Epithelial cell of esophagus (primary cell): Measurements from ENCODE around the gene DUSP16.
"Not testable (repeated sequence)": the region's sequence is repeated elsewhere in the genome, so short reads cannot be mapped to it uniquely, and the experiment has no call there.

Source experiments
- DNase-seq: peaks from one replicate; pipeline ENCODE4 v3.0.0; 2010; ENCODE audit warnings: low read depth
- H3K4me3 ChIP-seq: 2 replicates; pipeline ENCODE4 v1.5.1; 2011; ENCODE audit warnings: mild to moderate bottlenecking, low read length, control low read depth
- CTCF ChIP-seq: IDR thresholded peaks from 2 replicates; pipeline ENCODE4 v1.5.1; 2011; ENCODE audit warnings: low read depth, mild to moderate bottlenecking, low read length, control low read depth, inconsistent platforms; ENCODE audit not compliant: insufficient read depth; ENCODE audit errors: missing control alignments

DUSP16 gene

DNA sequence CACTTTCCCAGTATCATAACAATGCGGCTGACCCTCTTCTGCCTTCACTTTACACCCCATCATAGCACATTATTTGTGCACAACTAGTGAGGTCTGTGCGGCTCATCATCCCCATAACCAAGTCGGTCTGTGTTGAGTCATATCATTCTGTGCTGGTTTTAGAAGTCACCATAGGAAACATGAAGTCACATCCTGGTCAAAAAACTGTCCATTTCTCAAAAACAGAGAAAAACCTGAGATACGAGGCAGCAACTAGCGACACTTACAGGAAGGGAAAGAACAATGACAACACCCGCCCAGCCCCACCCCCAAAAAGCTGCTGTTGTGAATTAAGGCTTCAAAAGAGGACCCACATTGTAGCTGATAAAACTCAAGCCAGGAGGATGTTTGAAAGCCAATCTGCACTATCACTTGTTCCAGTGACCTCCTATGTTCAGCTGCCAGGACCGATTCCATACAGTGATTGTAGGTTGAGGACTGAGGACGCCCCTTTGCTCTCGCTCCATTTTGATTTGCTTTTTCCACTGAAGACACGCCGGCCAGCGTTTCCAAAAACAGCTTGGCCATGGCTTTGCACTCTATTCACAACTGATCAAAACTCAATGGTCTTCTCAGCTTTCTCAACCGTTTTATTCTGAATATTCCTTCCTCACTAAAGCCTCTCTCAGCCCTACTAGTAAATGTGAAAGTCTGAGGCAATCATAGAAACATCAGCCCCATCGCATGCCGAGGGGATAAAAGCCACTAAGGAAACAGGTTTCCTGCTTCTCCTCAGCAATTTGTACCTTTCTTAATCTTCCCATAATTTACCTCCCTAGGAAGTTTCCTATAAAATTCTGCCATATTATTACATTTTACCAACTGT lies 87.5 kb downstream of the DUSP16 start:
- TF ChIP-seq CTCF = no peak
- H3K4me3 ChIP-seq = no peak overlapping the region
- no peak for DNase-seq

- TF ChIP-seq CTCF = no peak
- no peak overlapping the region for H3K4me3 ChIP-seq
- DNase-seq = no peak
Observed at GRCh38 chr12:12474471-12474928, 88.2 kb downstream of the DUSP16 start.

DNA sequence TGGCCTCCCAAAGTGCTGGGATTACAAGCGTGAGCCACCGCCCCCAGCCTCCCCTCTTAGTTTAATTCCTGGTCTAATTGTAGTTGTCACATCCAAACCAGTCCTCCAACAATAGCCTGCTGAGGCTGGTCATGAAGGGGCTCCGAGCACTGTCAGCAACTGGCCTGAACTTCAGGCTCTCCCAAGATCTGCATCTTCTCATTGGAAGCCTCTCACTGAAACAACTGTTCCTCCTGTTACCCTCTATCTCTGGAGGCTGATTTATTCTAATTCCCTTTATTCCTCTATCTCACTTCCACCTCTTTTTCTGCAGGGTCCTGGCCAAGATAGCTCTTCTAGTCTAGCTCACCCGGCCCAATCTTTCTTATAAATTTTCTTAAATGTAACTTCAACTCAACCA lies 89.4 kb downstream of the DUSP16 start:
- no peak for TF ChIP-seq CTCF
- no peak for DNase-seq
- H3K4me3 ChIP-seq = no peak overlapping the region

GRCh38 chr12:12471982-12472961 lies 90.4 kb downstream of the DUSP16 start:
- not testable (repeated sequence) for H3K4me3 ChIP-seq

DNA sequence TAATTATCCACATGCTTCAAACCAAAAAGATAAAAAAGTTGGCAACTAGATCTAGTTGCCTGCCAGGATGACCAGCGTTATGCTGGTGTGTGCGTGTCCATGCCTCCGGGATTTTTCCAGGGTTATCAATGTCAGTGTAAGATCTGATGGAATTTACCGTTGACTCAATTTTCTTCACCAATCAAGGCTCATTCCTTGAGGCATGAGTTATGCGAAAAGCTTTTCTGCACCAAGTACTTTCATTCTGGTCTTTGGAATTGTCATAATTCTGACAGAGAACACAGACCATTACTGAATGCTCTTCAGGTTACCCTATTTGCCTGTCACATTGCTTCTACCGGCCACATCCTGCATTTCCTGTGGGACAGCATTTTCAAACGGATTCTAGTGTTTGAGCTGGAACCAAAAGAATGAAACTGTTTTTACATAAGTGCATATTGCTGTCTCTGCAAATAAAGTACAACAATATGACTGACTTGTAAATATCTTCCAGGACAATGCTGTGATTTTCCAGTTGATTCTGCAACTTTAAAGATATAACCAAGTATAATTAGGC lies 91.8 kb downstream of the DUSP16 start:
- no peak overlapping the region for H3K4me3 ChIP-seq
- TF ChIP-seq CTCF = no peak
- peak; percentile 46 for DNase-seq

More at GRCh38 chr12:12471982-12472961, 90.4 kb downstream of the DUSP16 start:
- not testable (repeated sequence) for DNase-seq

DNA sequence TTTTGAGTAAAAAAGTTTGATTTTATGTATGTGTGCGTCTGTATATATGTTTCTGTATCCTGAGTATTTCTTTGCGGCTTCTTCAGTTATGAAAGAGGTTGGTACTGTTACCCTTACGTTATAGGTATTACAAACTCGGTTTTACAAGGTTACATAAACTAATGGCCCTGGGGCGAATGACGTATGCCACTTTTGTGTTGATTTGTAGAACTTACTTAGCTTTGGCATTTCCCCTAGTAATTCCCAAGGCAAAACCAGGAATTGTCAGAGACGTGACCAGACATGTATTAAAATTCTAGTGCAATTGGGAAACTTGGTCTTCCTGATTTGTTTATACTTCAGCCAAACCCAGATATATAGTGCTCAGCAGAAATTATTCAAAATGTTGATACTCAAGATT lies 93.3 kb downstream of the DUSP16 start:
- DNase-seq = peak; percentile 100
- no peak overlapping the region for H3K4me3 ChIP-seq
- no peak for TF ChIP-seq CTCF

- DNase-seq = no peak
- H3K4me3 ChIP-seq = no peak overlapping the region
- TF ChIP-seq CTCF = no peak
Observed at GRCh38 chr12:12468575-12468974, 94.1 kb downstream of the DUSP16 start.
